ENCODE results near the gene FBXW9.

Gene FBXW9

DNA sequence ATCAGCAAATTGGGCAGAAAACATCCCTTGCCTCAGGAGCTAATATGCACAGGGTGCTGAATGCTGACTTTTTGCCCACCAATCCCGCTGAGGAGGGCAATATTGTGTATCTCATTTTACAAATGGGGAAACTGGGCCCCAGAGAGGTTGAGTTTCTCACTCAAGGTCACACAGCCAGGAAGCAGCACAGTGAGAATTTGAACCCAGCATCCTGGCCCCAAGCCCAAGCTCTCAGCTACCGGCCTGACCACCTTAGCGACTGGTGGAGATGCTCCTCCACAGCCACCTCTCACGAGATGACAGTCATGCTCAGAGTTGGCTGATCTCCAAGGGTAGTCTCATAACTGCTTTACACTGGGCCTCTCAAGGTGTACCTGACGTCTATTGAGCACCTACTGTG is 3.5 kb downstream of the FBXW9 start:
- DNase-seq (ENCODE audit: extremely low read depth, insufficient read length) = no peak
- TF ChIP-seq, protein P1, sequence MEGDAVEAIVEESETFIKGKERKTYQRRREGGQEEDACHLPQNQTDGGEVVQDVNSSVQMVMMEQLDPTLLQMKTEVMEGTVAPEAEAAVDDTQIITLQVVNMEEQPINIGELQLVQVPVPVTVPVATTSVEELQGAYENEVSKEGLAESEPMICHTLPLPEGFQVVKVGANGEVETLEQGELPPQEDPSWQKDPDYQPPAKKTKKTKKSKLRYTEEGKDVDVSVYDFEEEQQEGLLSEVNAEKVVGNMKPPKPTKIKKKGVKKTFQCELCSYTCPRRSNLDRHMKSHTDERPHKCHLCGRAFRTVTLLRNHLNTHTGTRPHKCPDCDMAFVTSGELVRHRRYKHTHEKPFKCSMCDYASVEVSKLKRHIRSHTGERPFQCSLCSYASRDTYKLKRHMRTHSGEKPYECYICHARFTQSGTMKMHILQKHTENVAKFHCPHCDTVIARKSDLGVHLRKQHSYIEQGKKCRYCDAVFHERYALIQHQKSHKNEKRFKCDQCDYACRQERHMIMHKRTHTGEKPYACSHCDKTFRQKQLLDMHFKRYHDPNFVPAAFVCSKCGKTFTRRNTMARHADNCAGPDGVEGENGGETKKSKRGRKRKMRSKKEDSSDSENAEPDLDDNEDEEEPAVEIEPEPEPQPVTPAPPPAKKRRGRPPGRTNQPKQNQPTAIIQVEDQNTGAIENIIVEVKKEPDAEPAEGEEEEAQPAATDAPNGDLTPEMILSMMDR (IDR thresholded peaks at IDR 0.05; ENCODE audit: insufficient read depth, low read length, poor library complexity, severe bottlenecking) = no peak
- Histone ChIP-seq H3K27me3 (replicated peaks; ENCODE audit: control insufficient read depth, insufficient read depth, low read length) (no peaks in the 10 kb centered on the region), H3K36me3 (ENCODE audit: control insufficient read depth, insufficient read depth, low read length) (peaks cover 3% of the 10 kb centered on the region), H3K4me3 (replicated peaks; ENCODE audit: low read depth, low read length) (no peak overlapping the region)

DNA sequence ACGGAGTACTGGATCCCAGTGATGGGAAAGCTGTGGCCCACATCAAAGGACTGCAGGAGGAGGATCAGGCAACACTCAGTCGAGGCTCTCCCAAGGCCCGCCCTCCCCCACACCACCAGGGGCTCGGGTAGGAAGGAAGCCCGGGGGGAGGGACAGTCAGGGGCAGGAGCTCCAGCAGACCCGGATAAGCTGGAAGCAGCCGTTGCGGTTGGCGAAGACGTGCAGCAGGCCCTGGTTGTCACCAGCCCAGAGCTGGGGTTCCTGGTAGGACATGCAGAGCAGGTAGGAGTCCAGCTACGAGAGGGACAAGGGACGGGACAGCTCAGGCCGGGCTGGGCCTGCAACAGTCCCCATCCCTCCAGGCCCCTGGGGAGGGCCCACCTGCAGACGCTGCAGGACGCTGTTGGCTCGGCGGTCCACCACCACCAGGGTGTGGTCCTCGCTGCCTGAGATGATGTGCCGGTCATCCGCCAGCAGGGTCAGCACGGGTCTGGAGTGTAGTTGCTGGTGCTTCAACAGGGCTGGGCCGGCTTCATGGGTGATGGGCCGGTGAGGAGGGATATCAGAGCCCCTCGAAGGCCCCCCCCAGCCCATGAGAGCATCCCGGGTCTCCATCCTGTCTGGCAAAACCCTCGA is 6.7 kb downstream of the FBXW9 start:
- peaks cover 4% of the 10 kb centered on the region for H3K36me3 ChIP-seq (ENCODE audit: control insufficient read depth, insufficient read depth, low read length)
- H3K4me3 ChIP-seq (replicated peaks; ENCODE audit: low read depth, low read length) = no peak overlapping the region
- TF ChIP-seq, protein P1 (IDR thresholded peaks at IDR 0.05; ENCODE audit: insufficient read depth, low read length, poor library complexity, severe bottlenecking) = no peak
- H3K27me3 ChIP-seq (replicated peaks; ENCODE audit: control insufficient read depth, insufficient read depth, low read length) = no peaks in the 10 kb centered on the region
- DNase-seq (ENCODE audit: extremely low read depth, insufficient read length) = no peak

DNA sequence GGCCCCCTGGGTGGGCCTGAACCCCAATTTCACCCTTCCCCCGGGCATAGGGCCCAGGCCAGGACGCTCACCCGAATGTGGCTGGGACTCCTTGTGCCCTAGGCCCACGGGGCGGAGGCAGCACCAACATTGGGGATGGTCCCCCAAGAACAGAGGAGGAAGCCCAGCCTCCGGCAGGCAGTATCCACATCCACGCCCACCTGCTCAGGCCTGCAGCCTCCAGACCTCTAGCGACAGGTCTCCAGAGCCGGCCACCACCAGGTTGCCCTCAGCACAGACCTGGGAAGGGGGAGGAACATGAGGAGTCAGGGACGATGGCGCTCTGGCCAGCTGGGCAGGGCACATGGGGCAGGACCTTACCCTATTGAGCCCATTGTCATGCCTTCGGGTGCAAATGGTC is 7.4 kb downstream of the FBXW9 start:
- no peak overlapping the region for H3K4me3 ChIP-seq (replicated peaks; ENCODE audit: low read depth, low read length)
- TF ChIP-seq, protein P1 (IDR thresholded peaks at IDR 0.05; ENCODE audit: insufficient read depth, low read length, poor library complexity, severe bottlenecking) = no peak

DNA sequence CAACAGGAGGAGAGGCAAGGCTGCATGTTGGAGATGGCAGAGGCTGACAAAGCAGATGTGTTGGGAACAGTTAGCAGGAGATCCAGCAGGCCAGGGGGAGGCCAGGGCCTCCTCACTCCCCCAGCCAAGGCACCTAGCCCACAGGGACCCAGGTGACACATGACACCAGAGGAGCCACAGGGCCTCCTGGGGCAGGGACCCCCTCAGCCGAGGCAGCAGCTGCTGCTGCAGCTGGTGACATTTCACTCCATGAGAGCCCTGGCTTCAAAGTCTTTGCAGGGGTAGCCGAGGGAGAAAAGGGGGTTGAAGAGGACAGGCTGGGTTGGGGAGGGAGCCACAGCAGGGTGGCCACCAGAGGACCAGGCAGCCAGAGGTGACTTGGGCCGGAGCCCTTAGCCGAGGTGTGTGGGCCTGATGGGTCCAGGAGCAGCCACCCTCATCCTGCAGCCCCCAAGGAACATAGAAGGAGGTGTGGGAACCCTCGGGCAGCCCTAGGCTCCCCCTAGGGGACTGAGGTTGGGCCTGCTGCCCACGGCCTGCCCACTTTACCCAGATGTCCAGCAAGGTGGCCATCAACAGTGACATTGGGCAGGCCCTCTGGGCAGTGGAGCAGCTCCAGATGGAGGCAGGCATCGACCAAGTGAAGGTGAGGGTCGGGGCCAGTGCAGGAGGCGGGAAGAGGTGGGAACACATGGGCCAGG is 8.8 kb downstream of the FBXW9 start, which contains the start of gene GNG14:
Gene GNG14 (plus strand): TSS at position 503 of the 701 bp plus-strand sequence. CDS start 51 bp downstream, at position 554.
- TF ChIP-seq, protein P1 (IDR thresholded peaks at IDR 0.05; ENCODE audit: insufficient read depth, low read length, poor library complexity, severe bottlenecking) = no peak
- H3K4me3 ChIP-seq (replicated peaks; ENCODE audit: low read depth, low read length) = no peak within 1 kb of the TSS
- H3K36me3 ChIP-seq (ENCODE audit: control insufficient read depth, insufficient read depth, low read length) = 0 out of 2 replicates have a peak, but pooled peaks cover 1% of the 10 kb centered on the region
- no peaks in the 10 kb centered on the region for H3K27me3 ChIP-seq (replicated peaks; ENCODE audit: control insufficient read depth, insufficient read depth, low read length)
- DNase-seq (ENCODE audit: extremely low read depth, insufficient read length) = no peak

More for the DNA sequence above, 7.4 kb downstream of the FBXW9 start:
- peaks cover 4% of the 10 kb centered on the region for H3K36me3 ChIP-seq (ENCODE audit: control insufficient read depth, insufficient read depth, low read length)
- no peak for DNase-seq (ENCODE audit: extremely low read depth, insufficient read length)
- no peaks in the 10 kb centered on the region for H3K27me3 ChIP-seq (replicated peaks; ENCODE audit: control insufficient read depth, insufficient read depth, low read length)

DNA sequence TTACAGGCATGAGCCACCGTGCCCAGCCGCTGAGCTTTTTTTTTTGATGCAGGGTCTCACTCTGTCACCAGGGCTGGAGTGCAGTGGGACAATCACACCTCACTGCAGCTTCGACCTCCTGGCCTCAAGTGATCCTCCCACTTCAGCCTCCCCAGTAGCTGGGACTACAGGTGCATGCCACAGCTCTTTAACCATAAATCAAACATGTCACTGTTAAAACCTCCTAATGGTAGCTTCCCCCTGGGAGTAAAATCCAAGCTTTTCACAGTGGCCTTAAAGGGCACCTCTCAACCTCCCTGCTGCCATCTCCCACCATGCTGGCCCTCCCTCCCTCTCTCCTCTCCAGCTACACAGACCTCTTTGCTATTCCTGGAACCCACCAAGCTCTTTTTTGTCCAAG is 10.6 kb downstream of the FBXW9 start:
- Histone ChIP-seq H3K36me3 (ENCODE audit: control insufficient read depth, insufficient read depth, low read length) (0 out of 2 replicates have a peak, but pooled peaks cover 1% of the 10 kb centered on the region), H3K4me3 (replicated peaks; ENCODE audit: low read depth, low read length) (no peak overlapping the region), H3K27me3 (replicated peaks; ENCODE audit: control insufficient read depth, insufficient read depth, low read length) (no peaks in the 10 kb centered on the region)
- no peak for DNase-seq (ENCODE audit: extremely low read depth, insufficient read length)
- TF ChIP-seq, protein P1 (IDR thresholded peaks at IDR 0.05; ENCODE audit: insufficient read depth, low read length, poor library complexity, severe bottlenecking) = no peak

Measured in GM06990 (cell line).